Endothelial cell of umbilical vein (primary cell): ENCODE data around the gene BCL7C. TPM values are rescaled to one million over a fixed set of nuclear protein-coding genes. Genes with fewer than 3 reads are reported as not detected.

ENCODE experiments used
- BruUV-seq: library from RNA; stranded (reverse); fragments of 400-500 nt; replicated peaks from 2 replicates; lab custom pipeline; 2021; lab: Mats Ljungman, UMichigan
- CTCF ChIA-PET: fragments of 300-600, 350-600 bp; sonication (Branson Sonifier 250); formaldehyde crosslinking; loops from one replicate; lab custom pipeline; 2021; ENCODE audit warnings: antibody characterized with exemption, inconsistent platforms; lab: Charles Lee
- POLR2A ChIA-PET: fragments of 300-600, 350-600 bp; sonication (Branson Sonifier 250); formaldehyde crosslinking; loops from one replicate; lab custom pipeline; 2021; ENCODE audit warnings: antibody characterized with exemption, inconsistent platforms; lab: Charles Lee
- DNase-seq: peaks from one replicate; pipeline ENCODE4 v3.0.0-alpha.2; 2011; ENCODE audit warnings: low read depth, low spot score
- FAIRE-seq: peaks from 2 replicates; lab custom pipeline; 2011; peaks lifted over from hg19 to GRCh38; lab: Jason Lieb, UNC
- H2AFZ ChIP-seq: 2 replicates; pipeline ENCODE4 v1.6.0; 2012; ENCODE audit warnings: low read depth, low read length, control low read depth, inconsistent platforms
- H3K27ac ChIP-seq: 2 replicates; pipeline ENCODE4 v1.5.1; 2011; ENCODE audit warnings: low read depth, mild to moderate bottlenecking, control low read depth, low read length, moderate library complexity; ENCODE audit not compliant: insufficient read depth
- H3K27me3 ChIP-seq, 2 experiments: 2 replicates each; pipeline versions ENCODE4 v1.6.0 to v1.6.1; 2011; ENCODE audit warnings: low read length in 2 of 2, mixed read lengths in 1 of 2; ENCODE audit not compliant: control insufficient read depth in 2 of 2, insufficient read depth in 2 of 2
- H3K36me3 ChIP-seq, 2 experiments: 2 replicates in 1 of 2; 3 replicates in 1 of 2; pipeline ENCODE4 v1.5.1; 2011; ENCODE audit warnings: low read length in 2 of 2, mild to moderate bottlenecking in 1 of 2, moderate library complexity in 1 of 2; ENCODE audit not compliant: control insufficient read depth in 2 of 2, insufficient read depth in 2 of 2; ENCODE audit errors: extremely low read depth in 1 of 2
- H3K4me1 ChIP-seq: 3 replicates; pipeline ENCODE4 v1.5.1; 2011; ENCODE audit warnings: mild to moderate bottlenecking, low read length; ENCODE audit not compliant: control insufficient read depth, insufficient read depth; ENCODE audit errors: extremely low read depth
- H3K4me2 ChIP-seq: 2 replicates; pipeline ENCODE4 v1.6.1; 2011; ENCODE audit warnings: low read length, control low read depth, mixed read lengths; ENCODE audit not compliant: insufficient read depth
- H3K4me3 ChIP-seq, 3 experiments: fragments of 200-600 bp in 1 of 3; sonication (generic), shearing (Covaris generic) in 1 of 3; replicated peaks in 1 of 3; 2 replicates each; pipeline ENCODE4 v1.5.1; 2011 to 2016; ENCODE audit warnings: control low read depth in 3 of 3, low read length in 3 of 3, mild to moderate bottlenecking in 2 of 3, inconsistent platforms in 1 of 3, low read depth in 1 of 3, moderate library complexity in 1 of 3; ENCODE audit not compliant: insufficient read depth in 1 of 3
- H3K79me2 ChIP-seq: 2 replicates; pipeline ENCODE4 v1.6.0; 2012; ENCODE audit warnings: low read length, inconsistent platforms; ENCODE audit not compliant: control insufficient read depth, insufficient read depth
- H3K9ac ChIP-seq: replicated peaks from 2 replicates; pipeline ENCODE3; 2011; ENCODE audit warnings: low read length, control low read depth; ENCODE audit not compliant: insufficient read depth; ENCODE audit errors: extremely low read depth
- H3K9me1 ChIP-seq: replicated peaks from 3 replicates; pipeline ENCODE4 v1.6.0; 2011; ENCODE audit warnings: mild to moderate bottlenecking, low read length; ENCODE audit not compliant: control insufficient read depth, insufficient read depth; ENCODE audit errors: extremely low read depth
- H3K9me3 ChIP-seq: replicated peaks from 2 replicates; pipeline ENCODE4 v1.5.1; 2012; ENCODE audit warnings: low read length, inconsistent platforms; ENCODE audit not compliant: control insufficient read depth, insufficient read depth
- H4K20me1 ChIP-seq: replicated peaks from 2 replicates; pipeline ENCODE3; 2011; ENCODE audit warnings: mild to moderate bottlenecking, low read length; ENCODE audit not compliant: control insufficient read depth, insufficient read depth; ENCODE audit errors: extremely low read depth
- GATA2 ChIP-seq: IDR thresholded peaks from 2 replicates; pipeline ENCODE4 v1.7.0; 2011; ENCODE audit warnings: low read depth, mild to moderate bottlenecking, moderate library complexity, mixed read lengths, low read length; ENCODE audit not compliant: insufficient read length, insufficient read depth
- MYC ChIP-seq: IDR thresholded peaks from one replicate; pipeline ENCODE4 v1.6.1; 2011; ENCODE audit warnings: mild to moderate bottlenecking, low read depth, low read length
- POLR2A ChIP-seq: IDR thresholded peaks from 2 replicates; pipeline ENCODE4 v1.6.1; 2012; ENCODE audit warnings: low read depth, mild to moderate bottlenecking, control low read depth, low read length
- POLR2AphosphoS5 ChIP-seq: IDR thresholded peaks from 2 replicates; pipeline ENCODE4 v1.6.1; 2012; ENCODE audit warnings: low read depth, mild to moderate bottlenecking, control low read depth, low read length, moderate library complexity; ENCODE audit not compliant: insufficient read depth
- dilution Hi-C: fragments of 300-500 bp; cut with MboI; formaldehyde crosslinking; loops from one replicate; pipeline ENCODE4 v1.15.0; 2019; ENCODE audit warnings: low sequenced_read_pairs; ENCODE audit not compliant: extremely low pct_ligation_motif_present
- intact Hi-C: fragments of 100-400 bp; cut with micrococcal nuclease; formaldehyde crosslinking; loops from one replicate; pipeline ENCODE4 v1.10.0; 2022
- polyA plus RNA-seq, 4 experiments: library from polyadenylated mRNA; depleted of rRNA in 3 of 4; stranded (reverse) in 3 of 4; unstranded in 1 of 4; fragments of >200 nt; gene quantifications; 2 replicates each; pipeline versions ENCODE4 v1.2.1 to v1.2.3, GENCODE V29; 2011 to 2012; ENCODE audit warnings: missing spikeins in 1 of 4
- total RNA-seq: library from RNA; stranded (reverse); gene quantifications from 2 replicates; pipeline ENCODE4 v1.2.3, GENCODE V29; 2021
- TF ChIP-seq, protein P1 (sequence below): IDR thresholded peaks from 2 replicates; pipeline ENCODE4 v1.6.1; 2011; ENCODE audit not compliant: insufficient read depth, insufficient read length
- TF ChIP-seq, protein P2 (sequence below), 2 donors: IDR thresholded peaks; 1 replicate in 1 of 2; 2 replicates in 1 of 2; pipeline ENCODE4 v1.5.1; 2011; ENCODE audit warnings: low read length in 2 of 2, mild to moderate bottlenecking in 2 of 2, moderate library complexity in 2 of 2, control low read depth in 1 of 2, inconsistent platforms in 1 of 2, low read depth in 1 of 2; ENCODE audit not compliant: insufficient read depth in 1 of 2; ENCODE audit errors: extremely low read depth in 1 of 2

BCL7C gene
- total and polyA plus RNA-seq, 2 donors (not counting 3 experiments of a cell fraction or from before 2014, with no cell fraction given) = 30.2 to 38.3 TPM

DNA sequence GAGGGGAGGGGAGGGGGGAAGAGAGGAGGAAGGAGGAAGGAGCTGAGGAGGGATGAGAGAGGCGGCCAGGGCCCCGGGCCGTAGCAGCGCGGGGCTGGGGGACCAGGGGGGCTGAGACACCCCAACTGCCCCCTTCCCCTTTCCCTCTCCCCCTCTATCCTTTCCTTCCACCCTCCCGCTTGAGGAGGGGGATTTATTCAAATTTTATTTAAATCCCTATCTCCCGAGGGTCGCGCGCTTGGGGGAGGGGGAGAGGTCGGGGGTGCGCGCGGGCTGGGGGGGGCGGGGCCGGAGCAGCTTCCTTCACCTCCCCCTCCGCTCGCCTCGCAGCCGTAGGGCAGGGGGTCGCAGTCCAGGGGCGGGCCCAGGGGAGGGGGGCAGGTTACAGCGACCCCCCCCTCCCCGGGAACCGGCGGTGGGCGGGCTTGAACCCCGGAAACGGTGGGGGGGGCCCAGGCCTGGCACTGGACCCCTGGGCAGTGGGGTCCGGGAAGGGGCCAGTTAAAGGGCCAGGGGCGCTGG, 29.7 kb upstream of the BCL7C start, which contains the start of gene FBXL19:
FBXL19 (plus strand) TSS at position 19 of the 522 bp plus-strand sequence. CDS start 2,183 bp downstream, outside the sequence.
- no peaks in the 10 kb centered on the region for H4K20me1 ChIP-seq
- peak within 1 kb of the TSS; percentile 72 for H3K4me2 ChIP-seq
- dilution Hi-C loops = no loop called here
- peak within 1 kb of the TSS; percentile 14 for H2AFZ ChIP-seq
- peaks cover 0 to 10% of the 10 kb centered on the region in 2 experiments for H3K36me3 ChIP-seq
- TF ChIP-seq POLR2AphosphoS5 (no peak), POLR2A (peak; percentile 36)
- no peaks in the 10 kb centered on the region for H3K27me3 ChIP-seq
- peak within 1 kb of the TSS; percentile 67 for H3K9ac ChIP-seq
- peak within 1 kb of the TSS; percentile 66 for H3K27ac ChIP-seq
- CTCF ChIA-PET = interaction anchor here (0.8 to 1.6 kb wide), 3 partner anchors 18 to 79 kb away, joined by 3 to 9 read pairs (median 5); no protein-coding TSS in a partner anchor
- no peaks in the 10 kb centered on the region for H3K9me1 ChIP-seq
- FAIRE-seq (no peak), DNase-seq (no peak)
- peak within 1 kb of the TSS; percentile 25 to 87 (median 65) for H3K4me3 ChIP-seq
- no TSS peak for BruUV-seq
- no peaks in the 10 kb centered on the region for H3K9me3 ChIP-seq
- intact Hi-C loops = loop anchor here (1.0 to 5.0 kb wide), 5 partner anchors 34 to 273 kb away; partner anchors contain the start of genes CFAP119, FBRS, PRR14 and RNF40
- POLR2A ChIA-PET = interaction anchor here (0.6 kb wide), 2 partner anchors 30 to 1108 kb away, joined by 4 to 5 read pairs; no protein-coding TSS in a partner anchor
- H3K4me1 ChIP-seq = peaks cover 2% of the 10 kb centered on the region
- no peaks in the 10 kb centered on the region for H3K79me2 ChIP-seq

GRCh38 chr16:30922960-30923535, 29.2 kb upstream of the BCL7C start:
- Histone ChIP-seq H3K4me1 (peaks cover 2% of the 10 kb centered on the region), H3K9ac (peak overlapping the region; percentile 67), H3K4me2 (peak overlapping the region; percentile 9), H3K79me2 (no peaks in the 10 kb centered on the region), H3K27ac (peak overlapping the region; percentile 66), H3K4me3 (peak overlapping the region; percentile 3 to 87 (median 65)), H4K20me1 (no peaks in the 10 kb centered on the region), H3K9me3 (no peaks in the 10 kb centered on the region), H2AFZ (peak overlapping the region; percentile 14), H3K27me3 (no peaks in the 10 kb centered on the region), H3K9me1 (no peaks in the 10 kb centered on the region), H3K36me3 (peaks cover 0 to 6% of the 10 kb centered on the region in 2 experiments)
- peak; percentile 100 for DNase-seq
- POLR2A ChIA-PET = interaction anchor here (0.6 kb wide), 2 partner anchors 30 to 1108 kb away, joined by 4 to 5 read pairs; no protein-coding TSS in a partner anchor
- dilution Hi-C loops = no loop called here
- no peak for FAIRE-seq
- CTCF ChIA-PET = interaction anchor here (0.8 to 1.6 kb wide), 3 partner anchors 19 to 78 kb away, joined by 3 to 9 read pairs (median 5); no protein-coding TSS in a partner anchor
- peak; percentile 9 for TF ChIP-seq POLR2A
- TF ChIP-seq, protein P1, sequence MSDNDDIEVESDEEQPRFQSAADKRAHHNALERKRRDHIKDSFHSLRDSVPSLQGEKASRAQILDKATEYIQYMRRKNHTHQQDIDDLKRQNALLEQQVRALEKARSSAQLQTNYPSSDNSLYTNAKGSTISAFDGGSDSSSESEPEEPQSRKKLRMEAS = peak; percentile 14
- TF ChIP-seq MYC = no peak
- TF ChIP-seq POLR2AphosphoS5 = no peak
- TF ChIP-seq GATA2 = no peak
- TF ChIP-seq, protein P2, sequence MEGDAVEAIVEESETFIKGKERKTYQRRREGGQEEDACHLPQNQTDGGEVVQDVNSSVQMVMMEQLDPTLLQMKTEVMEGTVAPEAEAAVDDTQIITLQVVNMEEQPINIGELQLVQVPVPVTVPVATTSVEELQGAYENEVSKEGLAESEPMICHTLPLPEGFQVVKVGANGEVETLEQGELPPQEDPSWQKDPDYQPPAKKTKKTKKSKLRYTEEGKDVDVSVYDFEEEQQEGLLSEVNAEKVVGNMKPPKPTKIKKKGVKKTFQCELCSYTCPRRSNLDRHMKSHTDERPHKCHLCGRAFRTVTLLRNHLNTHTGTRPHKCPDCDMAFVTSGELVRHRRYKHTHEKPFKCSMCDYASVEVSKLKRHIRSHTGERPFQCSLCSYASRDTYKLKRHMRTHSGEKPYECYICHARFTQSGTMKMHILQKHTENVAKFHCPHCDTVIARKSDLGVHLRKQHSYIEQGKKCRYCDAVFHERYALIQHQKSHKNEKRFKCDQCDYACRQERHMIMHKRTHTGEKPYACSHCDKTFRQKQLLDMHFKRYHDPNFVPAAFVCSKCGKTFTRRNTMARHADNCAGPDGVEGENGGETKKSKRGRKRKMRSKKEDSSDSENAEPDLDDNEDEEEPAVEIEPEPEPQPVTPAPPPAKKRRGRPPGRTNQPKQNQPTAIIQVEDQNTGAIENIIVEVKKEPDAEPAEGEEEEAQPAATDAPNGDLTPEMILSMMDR (IDR thresholded peaks at IDR 0.05; ENCODE audit: extremely low read depth in 1 of 2, insufficient read depth in 1 of 2, low read depth in 1 of 2, low read length in 2 of 2) = no peak
- BruUV-seq = TSS peak; percentile 48
- intact Hi-C loops = loop anchor here (1.0 to 5.0 kb wide), 12 partner anchors 19 to 272 kb away; partner anchors contain the start of genes CFAP119, FBRS, PHKG2 and PRR14
